Astrocyte (in vitro differentiated cells and primary cell): ENCODE data around the gene TAF11. TPM values are rescaled to one million over a fixed set of nuclear protein-coding genes. Genes with fewer than 3 reads are reported as not detected.

Source experiments
- total RNA-seq: library from RNA; stranded (reverse); gene quantifications from 2 replicates; pipeline ENCODE4 v1.2.1, GENCODE V29; 2021

Gene TAF11
- total RNA-seq, 1 donor from 2014 or later, result 32.6 TPM

Other genes with a start within 250 kb of the TAF11 start
- 56.0 and 63.3 TPM in 2 replicates for gene ILRUN, start 191.3 kb downstream of the TAF11 start, total RNA-seq
- 113 and 123 TPM in 2 replicates for gene SNRPC, start 130.5 kb downstream of the TAF11 start, total RNA-seq
- 25.0 and 25.1 TPM in 2 replicates for gene BLTP3A, start 96.0 kb downstream of the TAF11 start, total RNA-seq
- gene ANKS1A, start 1.2 kb upstream of the TAF11 start, total RNA-seq, result 15.5 and 18.0 TPM in 2 replicates